ENCODE measurements around the gene SNPH. TPM values are rescaled to one million over a fixed set of nuclear protein-coding genes. Genes with fewer than 3 reads are reported as not detected.

The SNPH gene
- total RNA-seq, 4 donors from 2014 or later, result 0.25 to 2.8 (median 2.1) TPM

DNA sequence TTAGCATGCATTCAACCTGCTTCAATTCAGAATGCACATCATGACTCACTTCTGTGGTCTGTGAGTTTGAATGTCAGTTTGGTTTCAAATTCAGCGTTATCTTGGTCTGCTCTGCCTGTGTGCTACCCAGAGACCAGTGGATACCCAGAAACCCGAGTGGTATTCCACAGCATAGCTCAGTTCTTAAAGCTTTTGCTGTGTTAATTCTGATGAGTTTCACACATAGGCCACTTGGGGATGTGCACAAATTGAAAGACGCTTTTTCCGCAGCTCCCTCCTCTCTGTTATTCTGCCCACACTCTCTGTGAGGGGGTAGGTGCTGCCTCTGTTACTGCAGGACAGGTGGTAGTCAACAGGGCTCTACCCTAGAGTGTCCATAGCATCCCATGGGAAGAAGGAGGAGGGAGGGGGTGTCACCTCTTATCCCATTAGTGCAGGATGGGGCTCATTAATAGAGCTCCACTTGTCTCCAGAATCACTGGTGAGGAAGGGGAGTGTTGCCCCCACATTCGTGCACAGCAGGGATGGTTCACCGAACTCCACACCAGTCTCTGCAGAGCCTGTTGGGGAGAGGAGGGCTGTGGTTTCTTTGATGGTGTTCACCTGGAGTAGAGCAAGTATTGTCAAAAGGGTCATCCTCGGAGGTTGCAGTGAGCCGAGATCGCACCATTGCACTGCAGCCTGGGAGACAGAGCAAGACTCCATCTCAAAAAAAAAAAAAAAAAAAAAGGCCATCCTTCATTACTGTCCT, 92.0 kb downstream of the SNPH start:
- DNase-seq (ENCODE audit: low spot score in 2 of 2), result peak in 1 of 2 donors; percentile 46
- 91 to 92% methylated on average over 9 of the region's 9 CpGs for WGBS, 2 donors
- no peak overlapping the region for H3K4me3 ChIP-seq (ENCODE audit: low read depth, poor library complexity, severe bottlenecking)
- TF ChIP-seq, protein P1, sequence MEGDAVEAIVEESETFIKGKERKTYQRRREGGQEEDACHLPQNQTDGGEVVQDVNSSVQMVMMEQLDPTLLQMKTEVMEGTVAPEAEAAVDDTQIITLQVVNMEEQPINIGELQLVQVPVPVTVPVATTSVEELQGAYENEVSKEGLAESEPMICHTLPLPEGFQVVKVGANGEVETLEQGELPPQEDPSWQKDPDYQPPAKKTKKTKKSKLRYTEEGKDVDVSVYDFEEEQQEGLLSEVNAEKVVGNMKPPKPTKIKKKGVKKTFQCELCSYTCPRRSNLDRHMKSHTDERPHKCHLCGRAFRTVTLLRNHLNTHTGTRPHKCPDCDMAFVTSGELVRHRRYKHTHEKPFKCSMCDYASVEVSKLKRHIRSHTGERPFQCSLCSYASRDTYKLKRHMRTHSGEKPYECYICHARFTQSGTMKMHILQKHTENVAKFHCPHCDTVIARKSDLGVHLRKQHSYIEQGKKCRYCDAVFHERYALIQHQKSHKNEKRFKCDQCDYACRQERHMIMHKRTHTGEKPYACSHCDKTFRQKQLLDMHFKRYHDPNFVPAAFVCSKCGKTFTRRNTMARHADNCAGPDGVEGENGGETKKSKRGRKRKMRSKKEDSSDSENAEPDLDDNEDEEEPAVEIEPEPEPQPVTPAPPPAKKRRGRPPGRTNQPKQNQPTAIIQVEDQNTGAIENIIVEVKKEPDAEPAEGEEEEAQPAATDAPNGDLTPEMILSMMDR (IDR thresholded peaks at IDR 0.05), result no peak
- no peak for TF ChIP-seq POLR2A (IDR thresholded peaks at IDR 0.05)
- intact Hi-C loops (cut with DNase I; ENCODE audit: low total_unique reads), result no loop called here

Other genes with a start within 250 kb of the SNPH start
- gene PSMF1, start 147.7 kb upstream of the SNPH start, total RNA-seq, result 100 to 1,000 TPM in 1 of 4 donors, 10 to 100 TPM in 3; 82.7 to 270 (median 94.7) TPM
- 10 to 100 TPM in 1 of 4 donors, 1 to 10 TPM in 3; 4.1 to 11.6 (median 7.3) TPM for gene TMEM74B, start 81.3 kb upstream of the SNPH start, total RNA-seq
- gene C20orf202, start 62.8 kb upstream of the SNPH start, total RNA-seq, result 1 to 10 TPM in 1 of 4 donors, under 1 TPM in 2, not detected in 1; 0.49 to 1.4 (median 0.52) TPM
- gene RAD21L1, start 40.2 kb upstream of the SNPH start, total RNA-seq, result under 1 TPM in 1 of 4 donors, not detected in 3; 0.38 TPM
- gene SDCBP2, start 62.8 kb downstream of the SNPH start, total RNA-seq, result 100 to 1,000 TPM; 141 to 206 (median 181) TPM
- gene FKBP1A, start 126.8 kb downstream of the SNPH start, total RNA-seq, result 100 to 1,000 TPM in 1 of 4 donors, 10 to 100 TPM in 3; 72.6 to 133 (median 87.5) TPM
- 10 to 100 TPM; 56.9 to 76.2 (median 63.5) TPM for gene NSFL1C, start 200.6 kb downstream of the SNPH start, total RNA-seq
- gene SIRPB2, start 225.1 kb downstream of the SNPH start, total RNA-seq, result 1 to 10 TPM in 3 of 4 donors, under 1 TPM in 1; 0.79 to 6.4 (median 3.1) TPM